ENCODE data around the gene MED8. TPM values are rescaled to one million over a fixed set of nuclear protein-coding genes. Genes with fewer than 3 reads are reported as not detected.

Gene MED8
- total RNA-seq, 1 experiment from 2014 or later: 36.0 TPM

GRCh38 chr1:43405219-43405875, 15.7 kb upstream of the MED8 start:
- POLR2A ChIA-PET: no interaction called here
- BruUV-seq (replicated peaks): no TSS peak
- Histone ChIP-seq H3K36me3 (ENCODE audit: control insufficient read depth in 1 of 2, insufficient read depth in 2 of 2, low read length in 2 of 2) (peaks cover 9 to 23% of the 10 kb centered on the region in 2 experiments; a peak in 2 of 4 replicates), H3K9me3 (ENCODE audit: control insufficient read depth in 1 of 2, insufficient read depth in 1 of 2, low read depth in 1 of 2, low read length in 2 of 2) (no peaks in the 10 kb centered on the region), H3K9me2 (ENCODE audit: insufficient read depth) (no peaks in the 10 kb centered on the region), H3K4me2 (ENCODE audit: low read length) (no peak overlapping the region), H3K27ac (ENCODE audit: low read depth, low read length) (no peak overlapping the region), H4K20me1 (ENCODE audit: insufficient read depth) (no peaks in the 10 kb centered on the region), H3K4me1 (ENCODE audit: control insufficient read depth in 1 of 2, insufficient read depth in 2 of 2, low read length in 2 of 2) (no peaks in the 10 kb centered on the region), H3K27me3 (ENCODE audit: insufficient read depth, low read length) (no peaks in the 10 kb centered on the region), H3K4me3 (replicated peaks in 1 of 2; ENCODE audit: low read depth in 1 of 2, low read length in 2 of 2) (no peak overlapping the region), H3K79me2 (ENCODE audit: insufficient read depth, low read length) (no peaks in the 10 kb centered on the region), H2AFZ (ENCODE audit: low read depth, low read length, poor library complexity, severe bottlenecking) (no peak overlapping the region), H3K9ac (ENCODE audit: low read length) (no peak overlapping the region)
- CTCF ChIA-PET: no interaction called here
- DNase-seq (ENCODE audit: low read depth, low spot score) (no peak), ATAC-seq (no peak)
- TF ChIP-seq CTCF (IDR thresholded peaks at IDR 0.05 in 2 of 3, conservative IDR thresholded peaks at IDR 0.05 in 1 of 3; ENCODE audit: borderline replicate concordance in 1 of 3, insufficient read depth in 1 of 3, low read depth in 2 of 3, low read length in 2 of 3): no peak
- TF ChIP-seq TCF7L2 (IDR thresholded peaks at IDR 0.05; ENCODE audit: borderline replicate concordance, extremely low read depth, insufficient read depth, insufficient read length): no peak
- RAD21 ChIA-PET (ENCODE audit: low non-redundant PET in 1 of 2, low total read pairs in 2 of 2, uncharacterized antibody in 2 of 2, unreplicated experiment in 2 of 2): no interaction called here
- intact Hi-C loops (cut with micrococcal nuclease): no loop called here

DNA sequence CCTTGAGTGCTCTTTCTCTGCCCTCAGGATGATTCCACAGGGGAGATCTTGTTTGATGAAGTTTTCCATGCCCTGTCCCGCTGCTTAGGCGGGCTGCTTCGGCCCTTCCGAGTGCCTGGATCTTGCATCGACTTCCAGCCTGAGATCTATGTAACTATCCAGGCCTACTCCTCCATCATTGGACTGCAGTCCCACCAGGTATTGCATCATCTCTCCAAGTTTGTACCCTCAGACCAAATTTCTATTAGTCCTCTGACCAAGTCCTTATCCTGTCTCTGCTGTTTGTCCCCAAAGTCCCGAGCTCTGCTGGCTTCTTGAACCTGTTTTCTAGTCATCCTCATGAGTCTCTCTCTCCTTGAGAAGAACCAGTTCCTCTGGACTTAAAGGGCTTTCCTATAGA, 14.8 kb upstream of the MED8 start:
- Histone ChIP-seq H2AFZ (ENCODE audit: low read depth, low read length, poor library complexity, severe bottlenecking) (no peak overlapping the region), H3K4me2 (ENCODE audit: low read length) (no peak overlapping the region), H3K4me1 (ENCODE audit: control insufficient read depth in 1 of 2, insufficient read depth in 2 of 2, low read length in 2 of 2) (no peaks in the 10 kb centered on the region), H4K20me1 (ENCODE audit: insufficient read depth) (no peaks in the 10 kb centered on the region), H3K27me3 (ENCODE audit: insufficient read depth, low read length) (no peaks in the 10 kb centered on the region), H3K27ac (ENCODE audit: low read depth, low read length) (no peak overlapping the region), H3K4me3 (replicated peaks in 1 of 2; ENCODE audit: low read depth in 1 of 2, low read length in 2 of 2) (no peak overlapping the region), H3K9ac (ENCODE audit: low read length) (no peak overlapping the region), H3K36me3 (ENCODE audit: control insufficient read depth in 1 of 2, insufficient read depth in 2 of 2, low read length in 2 of 2) (peaks cover 9 to 23% of the 10 kb centered on the region in 2 experiments; a peak in 2 of 4 replicates), H3K9me2 (ENCODE audit: insufficient read depth) (no peaks in the 10 kb centered on the region), H3K9me3 (ENCODE audit: control insufficient read depth in 1 of 2, insufficient read depth in 1 of 2, low read depth in 1 of 2, low read length in 2 of 2) (no peaks in the 10 kb centered on the region), H3K79me2 (ENCODE audit: insufficient read depth, low read length) (no peaks in the 10 kb centered on the region)
- DNase-seq (ENCODE audit: low read depth, low spot score): no peak
- CTCF ChIA-PET: no interaction called here
- intact Hi-C loops (cut with micrococcal nuclease): no loop called here
- ATAC-seq: no peak
- POLR2A ChIA-PET: no interaction called here
- RAD21 ChIA-PET (ENCODE audit: low non-redundant PET in 1 of 2, low total read pairs in 2 of 2, uncharacterized antibody in 2 of 2, unreplicated experiment in 2 of 2): no interaction called here
- no TSS peak for BruUV-seq (replicated peaks)
- TF ChIP-seq TCF7L2 (IDR thresholded peaks at IDR 0.05; ENCODE audit: borderline replicate concordance, extremely low read depth, insufficient read depth, insufficient read length): no peak

Measured in HCT116 (cell line).